SU-DHL-6 (cell line): Measurements from ENCODE around the gene TBX18.

Source experiments
- CTCF ChIP-seq: fragments of 200-600 bp; sonication (generic); IDR thresholded peaks from one replicate; pipeline ENCODE4 v1.5.1; 2017; ENCODE audit warnings: antibody characterized with exemption, mild to moderate bottlenecking, low read length, moderate library complexity; ENCODE audit not compliant: insufficient read depth, poor library complexity, severe bottlenecking
- EZH2phosphoT487 ChIP-seq: fragments of 200-600 bp; sonication (generic), shearing (Covaris generic); conservative IDR thresholded peaks from 2 replicates; pipeline ENCODE4 v1.6.1; 2018; ENCODE audit warnings: mild to moderate bottlenecking, antibody characterized with exemption, low read length, moderate library complexity, mixed read lengths

DNA sequence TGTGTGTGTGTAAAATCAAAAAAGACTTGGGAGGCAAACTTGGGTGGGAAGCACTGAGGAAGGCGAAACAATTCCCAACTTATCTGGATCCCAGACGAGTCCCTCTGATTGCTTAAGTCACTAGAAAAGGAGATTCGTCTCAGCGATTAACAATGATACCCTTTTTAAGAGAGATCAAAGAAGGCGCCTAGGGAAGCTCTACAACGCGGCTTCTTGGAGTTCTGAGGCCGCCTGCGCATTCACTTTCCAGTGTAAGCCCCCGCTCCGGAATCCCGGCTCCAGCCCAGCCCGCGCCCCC is 8.7 kb upstream of the TBX18 start:
- TF ChIP-seq CTCF (no peak), EZH2phosphoT487 (no peak)
